Hair follicle dermal papilla cell (primary cell): ENCODE results near the gene SYF2. TPM values are rescaled to one million over a fixed set of nuclear protein-coding genes. Genes with fewer than 3 reads are reported as not detected.

Experiments used
- total RNA-seq: library from RNA; depleted of rRNA; stranded (reverse); fragments of >200 nt; gene quantifications from 2 replicates; pipeline ENCODE4 v1.2.3, GENCODE V29; 2012

Gene SYF2
- 21.3 TPM in 2 replicates for total RNA-seq

GRCh38 chr1:25232027-25232865 lies at the start of gene SYF2:
Gene SYF2 (minus strand): TSS chr1:25232502. CDS start chr1:25232467, 35 bp downstream.

GRCh38 chr1:25272238-25272637 lies 39.9 kb upstream of the SYF2 start, which contains the start of gene RHD:
Gene RHD (plus strand): TSS chr1:25272509. CDS start chr1:25272548, 39 bp downstream.

GRCh38 chr1:25247024-25247828 lies 14.9 kb upstream of the SYF2 start, which contains the start of gene RSRP1:
Gene RSRP1 (minus strand): TSS chr1:25247454. CDS start chr1:25246963, 491 bp downstream.

Other genes with a start within 250 kb of the SYF2 start
- 89.6 and 104 TPM in 2 replicates for gene RSRP1, start 15.0 kb upstream of the SYF2 start, total RNA-seq
- gene RHD, start 40.0 kb upstream of the SYF2 start, total RNA-seq = not detected in 2 replicates
- 94.5 and 106 TPM in 2 replicates for gene TMEM50A, start 105.8 kb upstream of the SYF2 start, total RNA-seq
- 0.61 and 0.65 TPM in 2 replicates for gene RHCE, start 188.3 kb upstream of the SYF2 start, total RNA-seq
- gene MACO1, start 198.4 kb upstream of the SYF2 start, total RNA-seq = 20.6 and 21.6 TPM in 2 replicates